ENCODE results near the gene AK5.

- TF ChIP-seq, protein P1, sequence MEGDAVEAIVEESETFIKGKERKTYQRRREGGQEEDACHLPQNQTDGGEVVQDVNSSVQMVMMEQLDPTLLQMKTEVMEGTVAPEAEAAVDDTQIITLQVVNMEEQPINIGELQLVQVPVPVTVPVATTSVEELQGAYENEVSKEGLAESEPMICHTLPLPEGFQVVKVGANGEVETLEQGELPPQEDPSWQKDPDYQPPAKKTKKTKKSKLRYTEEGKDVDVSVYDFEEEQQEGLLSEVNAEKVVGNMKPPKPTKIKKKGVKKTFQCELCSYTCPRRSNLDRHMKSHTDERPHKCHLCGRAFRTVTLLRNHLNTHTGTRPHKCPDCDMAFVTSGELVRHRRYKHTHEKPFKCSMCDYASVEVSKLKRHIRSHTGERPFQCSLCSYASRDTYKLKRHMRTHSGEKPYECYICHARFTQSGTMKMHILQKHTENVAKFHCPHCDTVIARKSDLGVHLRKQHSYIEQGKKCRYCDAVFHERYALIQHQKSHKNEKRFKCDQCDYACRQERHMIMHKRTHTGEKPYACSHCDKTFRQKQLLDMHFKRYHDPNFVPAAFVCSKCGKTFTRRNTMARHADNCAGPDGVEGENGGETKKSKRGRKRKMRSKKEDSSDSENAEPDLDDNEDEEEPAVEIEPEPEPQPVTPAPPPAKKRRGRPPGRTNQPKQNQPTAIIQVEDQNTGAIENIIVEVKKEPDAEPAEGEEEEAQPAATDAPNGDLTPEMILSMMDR (IDR thresholded peaks at IDR 0.05) = no peak
- no peak for TF ChIP-seq EP300 (IDR thresholded peaks at IDR 0.05)
- TF ChIP-seq POLR2A (IDR thresholded peaks at IDR 0.05) = no peak
- no peak for TF ChIP-seq POLR2AphosphoS5 (IDR thresholded peaks at IDR 0.05)
Observed at GRCh38 chr1:77467021-77467595, 185.3 kb downstream of the AK5 start.
